Measurements from ENCODE around the gene CCZ1B.
"Not testable (repeated sequence)": the region's sequence is repeated elsewhere in the genome, so short reads cannot be mapped to it uniquely, and the experiment has no call there.

DNA sequence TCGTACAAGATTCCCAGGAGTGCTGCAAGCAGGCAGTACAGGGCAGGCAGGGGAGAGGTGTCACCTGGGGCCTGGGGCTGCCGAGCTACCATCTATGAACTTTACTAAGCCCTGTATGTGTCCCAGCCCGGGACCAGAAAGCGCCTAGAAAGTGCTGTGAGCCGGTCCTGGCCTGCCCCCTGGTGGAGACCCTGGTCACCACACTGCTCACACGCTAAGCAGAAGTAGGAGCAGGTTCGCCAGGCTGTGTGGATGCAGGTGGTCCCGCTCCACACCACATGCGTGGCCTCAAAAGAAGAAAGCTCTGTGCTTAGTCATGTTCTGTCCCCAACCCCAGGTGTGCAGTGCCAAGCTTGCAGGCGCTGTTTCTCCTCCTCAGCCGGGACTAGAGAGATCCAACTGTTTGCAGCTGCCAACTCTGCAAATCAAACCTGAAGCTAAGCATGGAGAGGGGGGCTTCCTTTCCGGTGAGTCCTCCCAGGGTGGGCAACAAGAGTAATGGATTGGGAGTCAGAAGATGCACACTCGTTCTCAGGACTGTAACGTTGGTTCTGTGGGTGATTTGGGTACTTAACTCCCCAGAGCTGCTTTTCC lies 31.7 kb upstream of the CCZ1B start:
- TF ChIP-seq, protein P1, sequence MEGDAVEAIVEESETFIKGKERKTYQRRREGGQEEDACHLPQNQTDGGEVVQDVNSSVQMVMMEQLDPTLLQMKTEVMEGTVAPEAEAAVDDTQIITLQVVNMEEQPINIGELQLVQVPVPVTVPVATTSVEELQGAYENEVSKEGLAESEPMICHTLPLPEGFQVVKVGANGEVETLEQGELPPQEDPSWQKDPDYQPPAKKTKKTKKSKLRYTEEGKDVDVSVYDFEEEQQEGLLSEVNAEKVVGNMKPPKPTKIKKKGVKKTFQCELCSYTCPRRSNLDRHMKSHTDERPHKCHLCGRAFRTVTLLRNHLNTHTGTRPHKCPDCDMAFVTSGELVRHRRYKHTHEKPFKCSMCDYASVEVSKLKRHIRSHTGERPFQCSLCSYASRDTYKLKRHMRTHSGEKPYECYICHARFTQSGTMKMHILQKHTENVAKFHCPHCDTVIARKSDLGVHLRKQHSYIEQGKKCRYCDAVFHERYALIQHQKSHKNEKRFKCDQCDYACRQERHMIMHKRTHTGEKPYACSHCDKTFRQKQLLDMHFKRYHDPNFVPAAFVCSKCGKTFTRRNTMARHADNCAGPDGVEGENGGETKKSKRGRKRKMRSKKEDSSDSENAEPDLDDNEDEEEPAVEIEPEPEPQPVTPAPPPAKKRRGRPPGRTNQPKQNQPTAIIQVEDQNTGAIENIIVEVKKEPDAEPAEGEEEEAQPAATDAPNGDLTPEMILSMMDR (IDR thresholded peaks at IDR 0.05; ENCODE audit: low read depth, low read length, missing input control): peak; percentile 54
- not testable (repeated sequence) for TF ChIP-seq YY1 (IDR thresholded peaks at IDR 0.05)

Data from liver (tissue), 2 donors.